ENCODE measurements around the gene COPS3.

COPS3 gene

GRCh38 chr17:17239832-17240231 is 41.2 kb downstream of the COPS3 start:
- no peak for DNase-seq

- peak; percentile 89 for DNase-seq
Observed at GRCh38 chr17:17237026-17237799, 43.8 kb downstream of the COPS3 start, which contains the start of gene FLCN. Gene FLCN (minus strand): TSS chr17:17237168. CDS start chr17:17228137, 9,031 bp downstream.

GRCh38 chr17:17236295-17237025 is 44.6 kb downstream of the COPS3 start:
- no peak for DNase-seq

- DNase-seq: no peak
Observed at GRCh38 chr17:17235212-17236174, 45.6 kb downstream of the COPS3 start.

- no peak for DNase-seq
Observed at GRCh38 chr17:17232303-17232621, 48.8 kb downstream of the COPS3 start.

GRCh38 chr17:17231621-17232302 is 49.3 kb downstream of the COPS3 start:
- DNase-seq: no peak

GRCh38 chr17:17229416-17230384 is 51.3 kb downstream of the COPS3 start:
- no peak for DNase-seq

- DNase-seq: no peak
Observed at GRCh38 chr17:17228521-17229279, 52.3 kb downstream of the COPS3 start.

- no peak for DNase-seq
Observed at GRCh38 chr17:17227608-17228520, 53.2 kb downstream of the COPS3 start.

GRCh38 chr17:17226451-17227265 is 54.4 kb downstream of the COPS3 start:
- no peak for DNase-seq

GRCh38 chr17:17225901-17226300 is 55.1 kb downstream of the COPS3 start:
- DNase-seq: no peak

GRCh38 chr17:17224137-17224536 is 56.9 kb downstream of the COPS3 start:
- no peak for DNase-seq

- DNase-seq: no peak
Observed at GRCh38 chr17:17223736-17224135, 57.3 kb downstream of the COPS3 start.

GRCh38 chr17:17221329-17221728 is 59.7 kb downstream of the COPS3 start:
- DNase-seq: no peak

- DNase-seq: no peak
Observed at GRCh38 chr17:17220529-17220928, 60.5 kb downstream of the COPS3 start.

GRCh38 chr17:17217995-17218394 is 63.1 kb downstream of the COPS3 start:
- DNase-seq: no peak

GRCh38 chr17:17216776-17217175 is 64.3 kb downstream of the COPS3 start:
- no peak for DNase-seq

- DNase-seq: no peak
Observed at GRCh38 chr17:17216236-17216635, 64.8 kb downstream of the COPS3 start.
